ENCODE measurements around the gene HIGD1A.

Gene HIGD1A

GRCh38 chr3:42841332-42841731, 37.0 kb upstream of the HIGD1A start:
- TF ChIP-seq CTCF (IDR thresholded peaks at IDR 0.05; ENCODE audit: low read length, missing control alignments): no peak
- no peak overlapping the region for H3K4me3 ChIP-seq (replicated peaks; ENCODE audit: low read depth, low read length)
- no peak for DNase-seq (ENCODE audit: low read depth)

GRCh38 chr3:42839616-42840015, 35.3 kb upstream of the HIGD1A start:
- TF ChIP-seq CTCF (IDR thresholded peaks at IDR 0.05; ENCODE audit: low read length, missing control alignments): peak; percentile 82
- peak; percentile 77 for DNase-seq (ENCODE audit: low read depth)
- no peak overlapping the region for H3K4me3 ChIP-seq (replicated peaks; ENCODE audit: low read depth, low read length)

- TF ChIP-seq CTCF (IDR thresholded peaks at IDR 0.05; ENCODE audit: low read length, missing control alignments): no peak
- no peak for DNase-seq (ENCODE audit: low read depth)
- H3K4me3 ChIP-seq (replicated peaks; ENCODE audit: low read depth, low read length): no peak overlapping the region
Measured at GRCh38 chr3:42838571-42838970, 34.3 kb upstream of the HIGD1A start.

GRCh38 chr3:42836150-42837123, 32.1 kb upstream of the HIGD1A start:
- no peak for TF ChIP-seq CTCF (IDR thresholded peaks at IDR 0.05; ENCODE audit: low read length, missing control alignments)
- DNase-seq (ENCODE audit: low read depth): no peak

GRCh38 chr3:42831321-42831713, 27.0 kb upstream of the HIGD1A start:
- no peak overlapping the region for H3K4me3 ChIP-seq (replicated peaks; ENCODE audit: low read depth, low read length)
- peak; percentile 60 for DNase-seq (ENCODE audit: low read depth)
- peak; percentile 69 for TF ChIP-seq CTCF (IDR thresholded peaks at IDR 0.05; ENCODE audit: low read length, missing control alignments)

More at GRCh38 chr3:42836150-42837123, 32.1 kb upstream of the HIGD1A start:
- H3K4me3 ChIP-seq (replicated peaks; ENCODE audit: low read depth, low read length): no peak overlapping the region

- no peak overlapping the region for H3K4me3 ChIP-seq (replicated peaks; ENCODE audit: low read depth, low read length)
- peak; percentile 32 for DNase-seq (ENCODE audit: low read depth)
- TF ChIP-seq CTCF (IDR thresholded peaks at IDR 0.05; ENCODE audit: low read length, missing control alignments): peak; percentile 35
Measured at GRCh38 chr3:42830437-42831320, 26.4 kb upstream of the HIGD1A start.
